Measurements from ENCODE around the gene NXPH4. TPM values are rescaled to one million over a fixed set of nuclear protein-coding genes. Genes with fewer than 3 reads are reported as not detected.

The NXPH4 gene
- total RNA-seq, 1 experiment from 2014 or later: 92.7 TPM

DNA sequence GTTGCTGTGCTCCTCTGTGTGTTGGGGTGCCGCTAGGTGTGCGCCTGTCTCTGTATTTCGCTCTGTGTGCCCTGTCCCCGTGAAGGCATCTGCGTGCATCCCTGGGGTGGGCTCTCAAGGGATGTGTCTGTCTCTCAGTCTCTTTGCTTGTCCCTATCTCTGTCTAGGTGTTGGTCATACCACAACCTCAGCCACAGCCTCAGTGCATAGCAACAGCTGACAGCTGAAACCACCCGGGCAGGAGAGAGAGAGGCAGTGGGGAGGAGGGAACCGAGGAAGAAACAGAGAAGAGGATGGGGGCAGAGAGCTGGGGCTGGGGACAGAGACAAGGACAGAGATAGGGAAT, 953 bp upstream of the NXPH4 start:
- no peaks in the 10 kb centered on the region for H3K9me3 ChIP-seq (replicated peaks)
- no peak overlapping the region for H3K27ac ChIP-seq
- H3K27me3 ChIP-seq: peaks cover 16% of the 10 kb centered on the region
- peak overlapping the region; percentile 70 for H3K4me3 ChIP-seq
- H3K36me3 ChIP-seq: no peaks in the 10 kb centered on the region
- H3K4me1 ChIP-seq: peaks cover 39% of the 10 kb centered on the region
- DNase-seq: peak; percentile 96 to 98

GRCh38 chr12:57216921-57217879, 606 bp downstream of the NXPH4 start:
- Histone ChIP-seq H3K27me3 (peaks cover 16% of the 10 kb centered on the region), H3K36me3 (no peaks in the 10 kb centered on the region), H3K27ac (no peak overlapping the region), H3K4me1 (peaks cover 39% of the 10 kb centered on the region), H3K4me3 (peak overlapping the region; percentile 70), H3K9me3 (replicated peaks) (no peaks in the 10 kb centered on the region)
- DNase-seq: peak; percentile 89 to 94

DNA sequence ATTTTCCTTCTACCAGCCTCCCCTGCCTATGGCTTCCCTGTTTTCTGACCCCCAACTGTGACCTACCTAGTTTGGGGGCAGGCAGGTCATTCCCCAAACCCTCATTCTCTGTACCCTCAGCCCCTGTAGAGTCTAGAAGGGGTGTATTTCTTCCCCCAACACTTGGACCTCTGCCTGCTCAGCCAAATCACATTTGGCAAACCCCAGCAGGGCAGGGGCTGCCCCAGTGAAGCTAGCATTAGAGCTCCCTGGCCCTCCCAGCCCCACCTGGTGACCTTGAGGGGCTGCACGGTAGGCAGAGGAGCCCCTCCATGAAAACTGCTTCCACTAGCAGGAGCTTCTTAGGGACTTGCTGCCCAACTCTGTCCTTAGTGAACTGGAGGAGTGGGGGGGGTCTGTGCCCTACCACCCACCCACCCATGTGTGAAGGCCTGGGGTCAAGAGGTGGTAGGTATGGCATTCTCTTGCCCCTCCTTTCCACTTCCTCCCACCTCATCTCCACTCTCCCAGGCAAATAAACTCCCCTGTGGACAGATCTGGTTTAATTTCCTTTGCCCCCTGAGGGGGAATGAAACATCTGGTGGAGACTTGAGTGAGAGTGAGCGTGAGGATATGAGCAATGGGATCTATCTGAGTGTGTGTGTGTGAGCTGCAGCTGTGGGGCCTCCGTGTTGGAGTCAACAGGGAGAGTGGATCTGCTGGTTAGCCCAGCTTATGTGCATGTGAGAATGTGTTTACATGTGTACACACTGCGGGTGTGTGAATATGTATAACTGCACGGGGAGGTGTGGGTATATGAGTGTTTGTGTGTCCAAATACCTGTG, 1.6 kb downstream of the NXPH4 start:
- Histone ChIP-seq H3K9me3 (replicated peaks) (no peaks in the 10 kb centered on the region), H3K27me3 (peaks cover 16% of the 10 kb centered on the region), H3K27ac (no peak overlapping the region), H3K36me3 (no peaks in the 10 kb centered on the region), H3K4me1 (peaks cover 39% of the 10 kb centered on the region), H3K4me3 (no peak overlapping the region; the same call in 1 of the 2 replicates)
- DNase-seq: peak in 1 of 2 experiments; percentile 86

DNA sequence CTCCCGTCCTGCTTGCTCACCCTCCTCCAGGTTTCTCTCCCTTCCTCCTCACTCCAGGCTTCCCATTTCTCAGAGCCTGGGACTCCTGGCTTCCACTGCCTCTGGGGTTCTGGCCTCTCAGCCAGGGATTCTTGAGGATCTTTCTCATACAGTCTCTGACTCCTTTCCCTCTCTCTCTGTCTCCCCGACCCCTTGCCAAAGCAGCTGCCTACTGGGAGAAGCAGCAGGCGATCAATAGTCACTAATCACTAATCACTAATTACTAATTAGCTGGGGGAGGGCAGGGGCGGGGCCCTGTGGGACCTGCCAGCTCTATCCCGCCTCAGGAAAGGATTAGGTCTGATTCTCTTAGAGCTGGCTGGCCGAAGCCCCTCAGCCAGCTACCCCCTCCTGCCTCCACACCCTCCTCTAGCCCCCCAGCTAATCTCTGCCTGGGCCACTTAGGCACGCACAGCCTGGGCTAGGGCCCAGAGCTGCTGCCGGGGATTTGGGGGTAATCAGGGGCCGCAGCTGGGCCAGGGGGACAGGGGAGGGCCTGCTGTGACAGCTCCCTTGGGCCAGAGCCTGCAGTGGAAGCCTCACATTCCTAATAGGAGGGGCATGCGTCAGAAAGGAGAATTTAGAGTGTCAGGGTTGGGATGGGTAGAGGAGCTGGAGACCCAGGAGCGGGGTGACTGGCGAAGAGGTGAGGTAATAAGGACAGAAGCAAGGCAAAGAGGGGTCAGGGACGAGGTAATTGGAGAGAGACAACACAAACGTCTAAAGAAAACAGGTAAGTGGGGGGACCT, 2.8 kb downstream of the NXPH4 start:
- no peak overlapping the region for H3K27ac ChIP-seq
- H3K36me3 ChIP-seq: no peaks in the 10 kb centered on the region
- peaks cover 30% of the 10 kb centered on the region for H3K4me1 ChIP-seq
- no peaks in the 10 kb centered on the region for H3K9me3 ChIP-seq (replicated peaks)
- DNase-seq: no peak
- H3K27me3 ChIP-seq: peaks cover 16% of the 10 kb centered on the region
- H3K4me3 ChIP-seq: no peak overlapping the region

- H3K27me3 ChIP-seq: peaks cover 16% of the 10 kb centered on the region
- H3K27ac ChIP-seq: no peak overlapping the region
- peaks cover 25% of the 10 kb centered on the region for H3K4me1 ChIP-seq
- H3K9me3 ChIP-seq (replicated peaks): no peaks in the 10 kb centered on the region
- H3K4me3 ChIP-seq: no peak overlapping the region
- DNase-seq: no peak
- no peaks in the 10 kb centered on the region for H3K36me3 ChIP-seq
Observed at GRCh38 chr12:57219993-57220754, 3.6 kb downstream of the NXPH4 start.

GRCh38 chr12:57220770-57221168, 4.2 kb downstream of the NXPH4 start:
- Histone ChIP-seq H3K4me1 (peaks cover 19% of the 10 kb centered on the region), H3K4me3 (no peak overlapping the region), H3K36me3 (no peaks in the 10 kb centered on the region), H3K9me3 (replicated peaks) (no peaks in the 10 kb centered on the region), H3K27ac (no peak overlapping the region), H3K27me3 (peaks cover 16% of the 10 kb centered on the region)
- no peak for DNase-seq

DNA sequence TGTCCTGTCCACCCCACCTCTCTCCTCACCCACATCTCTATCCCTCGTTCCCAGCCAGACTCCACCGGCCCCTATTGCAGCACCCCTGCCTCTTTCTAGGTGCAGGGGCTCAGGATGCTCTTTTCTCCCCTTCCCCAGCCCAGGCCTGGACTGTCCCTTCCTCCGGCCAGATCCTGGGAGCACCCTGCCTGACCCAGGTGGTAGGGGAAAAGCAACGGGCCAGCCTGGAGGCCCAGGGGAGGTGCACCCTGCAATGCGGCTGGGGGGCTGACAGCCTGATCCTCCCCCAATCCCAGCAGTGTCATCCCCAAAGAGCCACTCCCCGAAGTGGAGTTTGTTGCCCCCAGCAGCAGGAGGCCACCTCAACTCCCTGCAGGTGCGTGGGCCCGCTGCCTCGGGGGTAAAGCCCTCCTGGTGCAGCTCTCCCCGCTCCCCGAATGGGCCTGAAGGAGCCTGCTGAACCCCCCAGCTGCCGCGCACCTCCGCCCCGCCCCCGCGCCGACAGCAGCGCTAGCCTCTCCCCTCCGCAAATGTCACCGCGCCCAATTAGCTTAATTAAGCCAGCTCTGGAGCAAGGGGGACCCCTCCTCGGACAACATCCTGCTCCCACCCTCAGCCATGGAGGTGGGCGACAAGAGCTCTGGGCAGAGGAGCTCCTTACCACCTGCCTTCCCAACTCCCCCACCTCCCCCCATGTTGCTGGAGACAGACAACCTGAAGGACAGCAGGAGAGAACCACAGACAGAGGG, 4.7 kb downstream of the NXPH4 start:
- Histone ChIP-seq H3K4me1 (peaks cover 17% of the 10 kb centered on the region), H3K4me3 (no peak overlapping the region), H3K27me3 (peaks cover 16% of the 10 kb centered on the region), H3K27ac (no peak overlapping the region), H3K9me3 (replicated peaks) (no peaks in the 10 kb centered on the region), H3K36me3 (no peaks in the 10 kb centered on the region)
- DNase-seq: no peak

- Histone ChIP-seq H3K36me3 (no peaks in the 10 kb centered on the region), H3K27ac (no peak overlapping the region), H3K4me3 (no peak overlapping the region), H3K27me3 (peaks cover 13% of the 10 kb centered on the region), H3K9me3 (replicated peaks) (no peaks in the 10 kb centered on the region), H3K4me1 (peaks cover 19% of the 10 kb centered on the region)
- DNase-seq: no peak
Observed at GRCh38 chr12:57222286-57223190, 5.9 kb downstream of the NXPH4 start.

- Histone ChIP-seq H3K4me1 (peaks cover 11% of the 10 kb centered on the region), H3K36me3 (no peaks in the 10 kb centered on the region), H3K27ac (no peak overlapping the region), H3K27me3 (peaks cover 7% of the 10 kb centered on the region; the same call in 1 of the 2 replicates), H3K4me3 (no peak overlapping the region), H3K9me3 (replicated peaks) (no peaks in the 10 kb centered on the region)
- peak in 1 of 2 experiments; percentile 64 for DNase-seq
Observed at GRCh38 chr12:57223191-57224165, 6.9 kb downstream of the NXPH4 start.

GRCh38 chr12:57224278-57224972, 7.8 kb downstream of the NXPH4 start:
- Histone ChIP-seq H3K27me3 (peaks cover 3% of the 10 kb centered on the region; the same call in 1 of the 2 replicates), H3K4me3 (no peak overlapping the region), H3K9me3 (replicated peaks) (no peaks in the 10 kb centered on the region), H3K27ac (no peak overlapping the region), H3K36me3 (no peaks in the 10 kb centered on the region), H3K4me1 (peaks cover 14% of the 10 kb centered on the region)
- peak in 1 of 2 experiments; percentile 56 for DNase-seq

GRCh38 chr12:57224973-57225679, 8.5 kb downstream of the NXPH4 start:
- Histone ChIP-seq H3K9me3 (replicated peaks) (no peaks in the 10 kb centered on the region), H3K4me1 (peaks cover 14% of the 10 kb centered on the region), H3K27me3 (no peaks in the 10 kb centered on the region), H3K36me3 (no peaks in the 10 kb centered on the region), H3K4me3 (no peak overlapping the region), H3K27ac (no peak overlapping the region)
- DNase-seq: peak in 1 of 2 experiments; percentile 78

All from SJCRH30 (cell line).